ENCODE measurements around the gene AMPD1. TPM values are rescaled to one million over a fixed set of nuclear protein-coding genes. Genes with fewer than 3 reads are reported as not detected.

Gene AMPD1
- total RNA-seq, 2 donors from 2014 or later, result 0.23 to 0.40 TPM

GRCh38 chr1:114723915-114724314 lies 28.6 kb upstream of the AMPD1 start:
- H3K4me1 ChIP-seq (replicated peaks), result no peaks in the 10 kb centered on the region
- no peaks in the 10 kb centered on the region for H3K27me3 ChIP-seq (replicated peaks; ENCODE audit: insufficient read depth)
- H3K36me3 ChIP-seq, result peaks cover 5 to 21% of the 10 kb centered on the region in 2 donors
- intact Hi-C loops (cut with DNase I), result no loop called here
- no peaks in the 10 kb centered on the region for H3K9me3 ChIP-seq
- no peak for DNase-seq (ENCODE audit: low spot score)
- WGBS, result 97% methylated on average over 1 of the region's 1 CpG
- TF ChIP-seq, protein P1, sequence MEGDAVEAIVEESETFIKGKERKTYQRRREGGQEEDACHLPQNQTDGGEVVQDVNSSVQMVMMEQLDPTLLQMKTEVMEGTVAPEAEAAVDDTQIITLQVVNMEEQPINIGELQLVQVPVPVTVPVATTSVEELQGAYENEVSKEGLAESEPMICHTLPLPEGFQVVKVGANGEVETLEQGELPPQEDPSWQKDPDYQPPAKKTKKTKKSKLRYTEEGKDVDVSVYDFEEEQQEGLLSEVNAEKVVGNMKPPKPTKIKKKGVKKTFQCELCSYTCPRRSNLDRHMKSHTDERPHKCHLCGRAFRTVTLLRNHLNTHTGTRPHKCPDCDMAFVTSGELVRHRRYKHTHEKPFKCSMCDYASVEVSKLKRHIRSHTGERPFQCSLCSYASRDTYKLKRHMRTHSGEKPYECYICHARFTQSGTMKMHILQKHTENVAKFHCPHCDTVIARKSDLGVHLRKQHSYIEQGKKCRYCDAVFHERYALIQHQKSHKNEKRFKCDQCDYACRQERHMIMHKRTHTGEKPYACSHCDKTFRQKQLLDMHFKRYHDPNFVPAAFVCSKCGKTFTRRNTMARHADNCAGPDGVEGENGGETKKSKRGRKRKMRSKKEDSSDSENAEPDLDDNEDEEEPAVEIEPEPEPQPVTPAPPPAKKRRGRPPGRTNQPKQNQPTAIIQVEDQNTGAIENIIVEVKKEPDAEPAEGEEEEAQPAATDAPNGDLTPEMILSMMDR (IDR thresholded peaks at IDR 0.05), result no peak
- TF ChIP-seq POLR2AphosphoS5 (IDR thresholded peaks at IDR 0.05), result no peak
- TF ChIP-seq POLR2A (IDR thresholded peaks at IDR 0.05), result no peak
- no peak overlapping the region for H3K4me3 ChIP-seq
- H3K27ac ChIP-seq, result no peak overlapping the region

GRCh38 chr1:114723457-114723856 lies 28.1 kb upstream of the AMPD1 start:
- intact Hi-C loops (cut with DNase I), result no loop called here
- no peak for DNase-seq (ENCODE audit: low spot score)
- WGBS, result 2% methylated on average over 1 of the region's 1 CpG
- no peaks in the 10 kb centered on the region for H3K27me3 ChIP-seq (replicated peaks; ENCODE audit: insufficient read depth)
- no peak overlapping the region for H3K4me3 ChIP-seq
- no peak for TF ChIP-seq POLR2A (IDR thresholded peaks at IDR 0.05)
- no peak for TF ChIP-seq POLR2AphosphoS5 (IDR thresholded peaks at IDR 0.05)
- TF ChIP-seq, protein P1 (IDR thresholded peaks at IDR 0.05), result no peak
- peaks cover 5 to 24% of the 10 kb centered on the region in 2 donors for H3K36me3 ChIP-seq
- no peaks in the 10 kb centered on the region for H3K4me1 ChIP-seq (replicated peaks)
- no peak overlapping the region for H3K27ac ChIP-seq
- no peaks in the 10 kb centered on the region for H3K9me3 ChIP-seq

DNA sequence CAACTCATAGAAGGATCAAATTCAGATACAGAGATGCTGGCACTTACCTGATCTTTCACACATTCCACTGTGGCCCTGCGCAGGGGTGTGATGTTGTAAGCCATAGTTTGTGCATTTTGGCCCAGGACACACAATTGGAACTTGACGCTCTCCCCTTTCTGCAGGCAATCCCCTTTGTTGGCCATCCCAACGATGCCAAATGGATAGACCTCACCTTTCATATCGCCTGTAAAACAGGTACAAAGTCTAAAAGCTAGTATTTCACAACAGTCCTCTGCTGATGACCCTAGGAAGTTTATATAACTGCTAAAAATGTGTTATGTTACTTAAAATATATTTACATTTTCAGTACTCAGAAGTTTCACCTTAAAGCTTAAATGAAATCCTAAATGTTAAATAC lies 25.1 kb upstream of the AMPD1 start:
- no peak for DNase-seq (ENCODE audit: low spot score)
- intact Hi-C loops (cut with DNase I), result no loop called here
- Histone ChIP-seq H3K9me3 (no peaks in the 10 kb centered on the region), H3K4me1 (replicated peaks) (no peaks in the 10 kb centered on the region), H3K27ac (no peak overlapping the region), H3K4me3 (no peak overlapping the region), H3K36me3 (peaks cover 5 to 24% of the 10 kb centered on the region in 2 donors), H3K27me3 (replicated peaks; ENCODE audit: insufficient read depth) (no peaks in the 10 kb centered on the region)
- WGBS, result 89% methylated on average over 4 of the region's 4 CpGs
- TF ChIP-seq, protein P1 (IDR thresholded peaks at IDR 0.05), result no peak
- no peak for TF ChIP-seq POLR2A (IDR thresholded peaks at IDR 0.05)
- TF ChIP-seq POLR2AphosphoS5 (IDR thresholded peaks at IDR 0.05), result no peak

DNA sequence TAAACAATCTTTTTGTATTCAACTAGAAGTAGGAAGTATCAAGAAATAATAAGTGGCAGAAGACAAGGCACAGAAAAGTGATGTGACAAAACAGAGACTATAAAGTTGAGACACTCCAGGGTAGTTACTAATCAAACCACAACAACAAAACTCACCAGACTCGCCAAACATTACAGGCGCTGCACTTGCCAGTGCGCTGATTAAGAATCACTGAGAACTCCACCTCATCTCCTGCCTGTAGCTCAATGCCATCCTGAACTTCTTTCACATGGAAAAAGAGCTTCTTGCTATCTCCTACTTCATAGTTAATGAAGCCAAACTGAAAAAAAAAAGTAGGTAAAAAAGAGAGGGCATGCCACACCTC lies 24.1 kb upstream of the AMPD1 start:
- H3K36me3 ChIP-seq, result peaks cover 5 to 24% of the 10 kb centered on the region in 2 donors
- no peaks in the 10 kb centered on the region for H3K4me1 ChIP-seq (replicated peaks)
- H3K4me3 ChIP-seq, result no peak overlapping the region
- TF ChIP-seq POLR2AphosphoS5 (IDR thresholded peaks at IDR 0.05) (no peak), POLR2A (IDR thresholded peaks at IDR 0.05) (no peak)
- TF ChIP-seq, protein P1 (IDR thresholded peaks at IDR 0.05), result no peak
- WGBS, result 82% methylated on average over 3 of the region's 3 CpGs
- H3K27me3 ChIP-seq (replicated peaks; ENCODE audit: insufficient read depth), result no peaks in the 10 kb centered on the region
- intact Hi-C loops (cut with DNase I), result loop anchor here (5.0 kb wide), 1 partner anchor 38 kb away; the partner anchor contains the start of gene CSDE1
- H3K27ac ChIP-seq, result no peak overlapping the region
- DNase-seq (ENCODE audit: low spot score), result no peak
- H3K9me3 ChIP-seq, result no peaks in the 10 kb centered on the region

- Histone ChIP-seq H3K36me3 (peaks cover under 1 to 24% of the 10 kb centered on the region in 2 donors), H3K4me3 (no peak overlapping the region), H3K27ac (no peak overlapping the region), H3K4me1 (replicated peaks) (no peaks in the 10 kb centered on the region), H3K27me3 (replicated peaks; ENCODE audit: insufficient read depth) (no peaks in the 10 kb centered on the region), H3K9me3 (no peaks in the 10 kb centered on the region)
- TF ChIP-seq POLR2AphosphoS5 (IDR thresholded peaks at IDR 0.05), result no peak
- TF ChIP-seq, protein P1 (IDR thresholded peaks at IDR 0.05), result no peak
- no peak for TF ChIP-seq POLR2A (IDR thresholded peaks at IDR 0.05)
- 86% methylated on average over 11 of the region's 11 CpGs for WGBS
- intact Hi-C loops (cut with DNase I), result loop anchor here (5.0 kb wide), 1 partner anchor 38 kb away; the partner anchor contains the start of gene CSDE1
- no peak for DNase-seq (ENCODE audit: low spot score)
Observed at GRCh38 chr1:114718661-114719423, 23.5 kb upstream of the AMPD1 start.
